Lower leg skin (tissue), 3 donors: ENCODE measurements around the gene FMC1.

Source experiments
- POLR2A ChIP-seq, 2 donors: fragments of 450-650 bp; IDR thresholded peaks; one replicate each; pipeline ENCODE4 v1.6.1; 2016 to 2017; ENCODE audit warnings: antibody characterized with exemption in 2 of 2, mild to moderate bottlenecking in 1 of 2, moderate library complexity in 1 of 2
- TF ChIP-seq, protein P1 (sequence below), 3 donors: fragments of 450-650 bp; IDR thresholded peaks; one replicate each; pipeline ENCODE4 v1.5.1; 2016; ENCODE audit warnings: antibody characterized with exemption in 3 of 3, mild to moderate bottlenecking in 3 of 3, moderate library complexity in 2 of 3

DNA sequence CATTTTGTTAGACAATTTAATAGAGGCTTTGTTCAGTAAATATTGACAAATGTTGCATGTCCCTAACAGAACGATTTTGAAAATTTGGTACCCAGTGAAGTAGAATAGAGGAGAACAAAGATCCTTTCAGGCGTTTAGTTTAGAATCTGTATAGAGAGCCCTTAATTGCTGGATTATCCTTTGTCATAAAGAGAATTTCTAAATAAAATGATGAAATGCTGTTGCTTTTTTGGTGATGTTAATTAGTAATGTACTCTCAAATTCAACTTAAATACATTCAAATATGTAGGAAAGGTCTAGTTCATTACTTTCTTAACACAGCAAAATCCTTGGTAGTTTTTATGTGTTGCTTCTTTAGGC, 19.8 kb downstream of the FMC1 start:
- TF ChIP-seq, protein P1, sequence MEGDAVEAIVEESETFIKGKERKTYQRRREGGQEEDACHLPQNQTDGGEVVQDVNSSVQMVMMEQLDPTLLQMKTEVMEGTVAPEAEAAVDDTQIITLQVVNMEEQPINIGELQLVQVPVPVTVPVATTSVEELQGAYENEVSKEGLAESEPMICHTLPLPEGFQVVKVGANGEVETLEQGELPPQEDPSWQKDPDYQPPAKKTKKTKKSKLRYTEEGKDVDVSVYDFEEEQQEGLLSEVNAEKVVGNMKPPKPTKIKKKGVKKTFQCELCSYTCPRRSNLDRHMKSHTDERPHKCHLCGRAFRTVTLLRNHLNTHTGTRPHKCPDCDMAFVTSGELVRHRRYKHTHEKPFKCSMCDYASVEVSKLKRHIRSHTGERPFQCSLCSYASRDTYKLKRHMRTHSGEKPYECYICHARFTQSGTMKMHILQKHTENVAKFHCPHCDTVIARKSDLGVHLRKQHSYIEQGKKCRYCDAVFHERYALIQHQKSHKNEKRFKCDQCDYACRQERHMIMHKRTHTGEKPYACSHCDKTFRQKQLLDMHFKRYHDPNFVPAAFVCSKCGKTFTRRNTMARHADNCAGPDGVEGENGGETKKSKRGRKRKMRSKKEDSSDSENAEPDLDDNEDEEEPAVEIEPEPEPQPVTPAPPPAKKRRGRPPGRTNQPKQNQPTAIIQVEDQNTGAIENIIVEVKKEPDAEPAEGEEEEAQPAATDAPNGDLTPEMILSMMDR (IDR thresholded peaks at IDR 0.05): no peak
- TF ChIP-seq POLR2A (IDR thresholded peaks at IDR 0.05): no peak
